EH (cell line): ENCODE data around the gene MRPS23.

Source experiments
- DNase-seq: peaks from one replicate; pipeline ENCODE4 v3.0.0-alpha.2; 2015; ENCODE audit warnings: low read depth

MRPS23 gene

DNA sequence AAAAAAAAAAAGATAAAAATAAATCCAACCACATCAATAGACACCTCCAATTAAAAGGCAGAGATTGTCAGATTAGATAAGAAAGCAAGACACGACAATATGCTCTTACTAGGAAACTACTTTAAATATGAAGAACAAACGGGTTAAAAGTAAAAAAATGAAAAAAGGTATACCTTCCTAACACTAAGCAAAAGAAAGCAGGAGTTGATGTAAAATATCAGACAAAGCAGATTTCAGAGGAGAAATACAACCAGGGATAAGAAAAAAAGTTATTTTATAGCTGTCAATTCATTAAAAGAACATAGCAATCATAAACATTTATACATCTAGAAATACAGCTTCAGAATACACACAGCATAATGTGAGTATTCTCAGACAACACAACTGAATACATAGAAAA is 55.0 kb downstream of the MRPS23 start:
- DNase-seq = no peak

- no peak for DNase-seq
Observed at GRCh38 chr17:57788725-57789124, 61.1 kb downstream of the MRPS23 start.

GRCh38 chr17:57785022-57785421 is 64.8 kb downstream of the MRPS23 start:
- DNase-seq = no peak
